Stimulated activated CD8-positive, alpha-beta memory T cell treated with anti-CD3 and anti-CD28 coated beads, Interleukin-7, amount 100 ng/mL, for 1 hour (primary cell): Measurements from ENCODE around the gene ESYT3.

Experiments
- DNase-seq, 2 donors: peaks; one replicate each; pipeline ENCODE4 v3.0.0-alpha.2; 2020; ENCODE audit warnings: low read depth in 2 of 2

The ESYT3 gene, protein sequence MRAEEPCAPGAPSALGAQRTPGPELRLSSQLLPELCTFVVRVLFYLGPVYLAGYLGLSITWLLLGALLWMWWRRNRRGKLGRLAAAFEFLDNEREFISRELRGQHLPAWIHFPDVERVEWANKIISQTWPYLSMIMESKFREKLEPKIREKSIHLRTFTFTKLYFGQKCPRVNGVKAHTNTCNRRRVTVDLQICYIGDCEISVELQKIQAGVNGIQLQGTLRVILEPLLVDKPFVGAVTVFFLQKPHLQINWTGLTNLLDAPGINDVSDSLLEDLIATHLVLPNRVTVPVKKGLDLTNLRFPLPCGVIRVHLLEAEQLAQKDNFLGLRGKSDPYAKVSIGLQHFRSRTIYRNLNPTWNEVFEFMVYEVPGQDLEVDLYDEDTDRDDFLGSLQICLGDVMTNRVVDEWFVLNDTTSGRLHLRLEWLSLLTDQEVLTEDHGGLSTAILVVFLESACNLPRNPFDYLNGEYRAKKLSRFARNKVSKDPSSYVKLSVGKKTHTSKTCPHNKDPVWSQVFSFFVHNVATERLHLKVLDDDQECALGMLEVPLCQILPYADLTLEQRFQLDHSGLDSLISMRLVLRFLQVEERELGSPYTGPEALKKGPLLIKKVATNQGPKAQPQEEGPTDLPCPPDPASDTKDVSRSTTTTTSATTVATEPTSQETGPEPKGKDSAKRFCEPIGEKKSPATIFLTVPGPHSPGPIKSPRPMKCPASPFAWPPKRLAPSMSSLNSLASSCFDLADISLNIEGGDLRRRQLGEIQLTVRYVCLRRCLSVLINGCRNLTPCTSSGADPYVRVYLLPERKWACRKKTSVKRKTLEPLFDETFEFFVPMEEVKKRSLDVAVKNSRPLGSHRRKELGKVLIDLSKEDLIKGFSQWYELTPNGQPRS

DNA sequence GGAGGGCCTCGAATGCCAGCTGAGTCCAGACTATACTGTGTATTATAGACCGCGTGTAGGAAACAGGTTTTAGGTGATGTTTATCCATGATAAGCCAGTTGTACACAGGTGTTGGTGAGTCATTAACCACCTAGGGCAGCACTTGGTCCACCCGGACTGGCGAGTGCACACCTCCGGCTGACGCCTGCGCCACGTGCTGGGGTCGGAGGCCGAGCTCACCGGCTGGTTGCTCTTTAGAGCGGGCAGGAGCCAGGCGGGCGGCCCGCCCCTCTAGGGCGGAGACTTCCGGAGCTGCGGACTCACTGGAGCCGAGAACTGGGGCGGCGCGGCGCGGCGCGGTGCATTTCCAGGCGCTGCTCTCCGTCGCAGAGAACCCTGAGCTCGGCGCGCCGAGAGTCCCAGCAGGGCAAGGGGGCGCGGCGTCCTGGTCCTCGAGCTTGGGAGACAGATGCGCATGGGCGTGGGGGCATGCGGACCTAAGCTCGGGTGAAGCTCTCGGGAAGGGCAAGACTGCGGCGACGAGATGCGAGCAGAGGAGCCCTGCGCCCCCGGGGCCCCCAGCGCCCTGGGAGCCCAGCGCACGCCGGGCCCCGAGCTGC is at the start of gene ESYT3:
ESYT3 (plus strand) TSS at position 341 of the 599 bp plus-strand sequence; CDS start at position 524, 183 bp downstream.
- no peak for DNase-seq

DNA sequence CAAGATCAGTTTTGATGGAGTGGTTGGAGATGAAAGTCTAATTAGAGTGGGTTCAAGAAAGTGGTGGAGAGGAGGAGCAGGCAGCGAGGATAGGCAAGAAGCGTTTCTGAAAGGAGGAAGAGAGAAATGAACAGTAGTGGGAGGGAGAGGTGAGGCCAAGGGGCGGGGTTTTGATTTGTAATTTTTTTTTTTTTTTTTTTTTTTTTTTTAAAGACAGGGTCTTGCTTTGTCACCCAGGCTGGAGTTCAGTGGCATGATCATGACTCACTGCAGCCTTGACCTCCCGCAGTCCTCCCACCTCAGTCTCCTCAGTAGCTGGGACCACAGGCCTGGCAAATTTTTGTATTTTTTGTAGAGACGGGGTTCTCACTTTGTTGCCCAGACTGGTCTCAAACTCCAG is 49.4 kb upstream of the ESYT3 start:
- DNase-seq = no peak

DNA sequence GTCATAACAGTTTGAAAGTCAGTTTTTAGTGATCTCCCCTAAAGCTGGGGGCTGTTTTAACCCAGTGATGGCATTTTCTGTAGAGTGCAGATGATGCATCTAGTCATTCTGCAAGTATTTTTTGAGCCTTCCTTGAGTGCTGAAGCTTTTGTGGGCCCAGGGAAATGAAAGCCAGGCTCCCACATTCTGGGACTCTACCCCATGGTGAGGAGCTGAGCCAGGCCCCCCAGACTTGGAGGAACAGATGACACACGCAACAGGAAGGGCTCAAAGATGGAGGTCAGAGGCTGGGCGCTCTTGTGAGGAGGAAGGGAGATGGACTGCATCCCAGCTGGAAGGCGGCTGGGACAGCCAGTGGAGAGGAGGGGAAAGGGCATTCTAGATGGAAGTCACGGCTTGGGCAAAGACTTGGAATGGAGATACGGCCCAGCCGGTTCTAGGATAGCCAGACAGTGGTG is 45.2 kb upstream of the ESYT3 start:
- no peak for DNase-seq

DNA sequence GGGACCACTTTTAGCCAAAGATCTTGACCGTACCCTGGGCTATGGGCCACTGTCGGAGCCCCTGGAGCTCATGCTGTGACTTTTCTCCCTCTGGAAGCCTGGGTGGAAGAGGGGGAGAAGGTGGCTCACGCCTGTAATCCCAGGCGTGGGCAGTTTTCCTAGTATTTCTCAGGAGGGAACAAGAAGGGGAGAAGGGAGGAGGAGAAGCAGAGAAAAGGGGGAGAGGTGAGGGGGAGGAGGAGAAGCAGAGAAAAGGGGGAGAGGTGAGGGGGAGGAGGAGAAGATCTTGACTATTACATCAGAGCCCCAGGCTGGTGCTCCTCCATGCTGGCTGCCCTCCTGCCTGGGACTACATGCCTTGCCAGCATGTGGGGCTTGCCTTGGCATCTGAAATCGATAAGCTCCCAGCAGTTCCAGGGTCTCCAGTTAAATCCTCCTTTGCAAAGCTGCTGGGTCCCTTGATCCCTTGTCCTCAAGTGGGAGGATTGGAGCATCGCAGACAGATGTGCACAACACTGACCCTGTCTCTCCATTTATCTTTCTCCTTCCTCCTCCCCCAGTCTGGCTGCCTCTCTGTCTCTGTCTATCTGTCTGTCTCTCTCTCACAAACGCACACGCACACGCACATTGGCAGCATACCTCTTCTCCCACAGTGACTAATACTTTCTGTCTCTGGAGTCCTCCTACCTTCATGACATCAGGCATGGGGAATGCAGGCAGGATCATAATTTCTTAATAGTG is 44.4 kb upstream of the ESYT3 start:
- no peak for DNase-seq

DNA sequence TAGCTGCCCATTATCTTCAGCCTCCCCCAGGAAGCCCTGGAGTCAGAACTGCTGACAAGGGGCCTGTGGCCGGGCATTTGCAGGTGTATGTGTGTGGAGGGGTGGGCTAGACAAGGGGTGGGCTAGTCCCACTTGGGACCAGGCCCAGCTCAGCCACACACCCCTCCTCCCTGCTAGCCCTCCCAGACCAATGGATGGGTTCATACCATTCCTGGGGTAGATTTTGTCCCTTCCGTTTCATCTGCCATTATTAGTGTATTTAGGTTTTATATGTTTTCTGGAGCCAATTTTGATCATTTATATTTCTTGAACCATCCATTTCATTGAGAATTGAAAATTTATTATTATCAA is 43.9 kb upstream of the ESYT3 start:
- no peak for DNase-seq

DNA sequence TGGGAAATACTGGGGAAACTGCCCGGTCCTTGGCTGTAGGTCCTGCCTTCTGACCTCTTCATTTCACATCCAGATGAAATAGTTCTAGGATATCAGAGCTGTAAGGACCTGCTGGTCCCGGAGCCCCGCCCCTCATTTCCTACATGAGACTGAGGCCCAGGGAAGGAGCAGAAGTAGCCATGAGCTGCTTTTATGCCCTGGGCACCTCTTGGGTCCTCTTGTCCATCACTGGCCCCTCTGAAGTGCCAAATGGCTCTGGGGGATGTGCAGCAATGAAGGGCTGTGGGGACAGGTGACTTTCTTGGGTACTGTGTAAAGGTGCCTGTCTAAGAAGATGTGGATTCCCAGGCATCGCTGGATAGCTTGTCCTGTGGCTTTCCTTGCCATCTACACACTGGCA is 40.3 kb upstream of the ESYT3 start:
- no peak for DNase-seq

DNA sequence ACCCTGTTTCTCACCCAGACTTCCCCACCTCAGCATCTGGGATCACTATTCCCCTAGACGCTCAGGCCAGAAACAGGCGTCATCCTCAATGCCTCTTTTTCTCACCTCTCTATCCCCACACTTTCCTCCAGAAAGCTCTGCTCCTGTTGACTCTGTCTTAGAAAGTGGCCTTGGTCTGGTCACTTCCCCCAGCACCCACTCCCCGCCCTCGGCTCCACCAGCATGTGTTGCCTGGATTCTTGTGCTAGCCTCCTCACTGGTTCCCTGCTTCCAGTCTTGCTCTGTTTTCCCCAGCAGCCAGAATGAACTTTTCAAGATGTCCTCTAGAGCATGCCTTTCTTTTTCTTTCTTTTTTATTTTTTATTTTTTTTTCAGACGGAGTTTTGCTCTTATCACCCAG is 39.7 kb upstream of the ESYT3 start:
- DNase-seq = no peak

DNA sequence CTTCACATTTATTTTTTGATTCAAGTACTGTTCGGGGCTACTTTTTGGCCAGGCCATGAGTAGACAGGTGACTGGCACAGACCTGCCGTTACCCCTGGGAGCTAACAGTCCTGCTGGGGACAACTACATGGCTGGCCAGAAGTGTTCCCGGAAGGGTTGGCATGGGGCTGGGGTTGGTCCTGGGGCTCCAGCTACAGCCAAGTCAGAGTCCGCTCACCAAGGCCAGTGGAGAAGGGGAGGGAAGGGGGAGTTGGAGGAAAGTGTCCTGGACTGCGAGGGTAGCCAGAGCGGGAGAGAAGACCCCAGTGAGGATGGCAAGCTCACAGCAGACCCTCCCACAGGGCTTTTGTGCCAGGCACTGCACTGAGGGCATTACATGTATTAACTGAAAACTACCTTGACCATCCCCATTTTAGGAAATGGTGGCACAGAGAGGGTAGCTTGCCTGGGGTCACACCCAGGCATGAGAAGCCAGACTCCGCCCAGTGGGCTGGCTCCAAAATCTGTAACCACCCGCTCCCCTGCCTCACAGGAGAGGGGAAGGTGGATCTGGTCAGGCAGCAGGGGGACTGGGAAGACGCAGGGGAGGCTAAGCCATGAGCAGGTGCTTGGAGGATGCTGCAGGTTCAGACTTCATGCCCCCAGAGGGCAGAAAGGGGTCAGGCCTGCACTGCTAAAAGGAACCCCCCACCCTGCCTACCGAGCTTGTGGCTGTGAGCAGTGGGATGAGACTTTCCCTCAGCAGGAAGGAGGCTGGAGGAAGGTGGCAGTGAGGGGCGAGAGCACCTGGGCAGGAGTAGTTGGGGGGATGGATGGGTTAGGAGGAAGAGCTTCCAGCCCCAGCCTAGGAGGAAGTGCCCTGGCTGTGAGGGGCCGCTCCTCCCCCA is 38.3 kb upstream of the ESYT3 start:
- no peak for DNase-seq

DNA sequence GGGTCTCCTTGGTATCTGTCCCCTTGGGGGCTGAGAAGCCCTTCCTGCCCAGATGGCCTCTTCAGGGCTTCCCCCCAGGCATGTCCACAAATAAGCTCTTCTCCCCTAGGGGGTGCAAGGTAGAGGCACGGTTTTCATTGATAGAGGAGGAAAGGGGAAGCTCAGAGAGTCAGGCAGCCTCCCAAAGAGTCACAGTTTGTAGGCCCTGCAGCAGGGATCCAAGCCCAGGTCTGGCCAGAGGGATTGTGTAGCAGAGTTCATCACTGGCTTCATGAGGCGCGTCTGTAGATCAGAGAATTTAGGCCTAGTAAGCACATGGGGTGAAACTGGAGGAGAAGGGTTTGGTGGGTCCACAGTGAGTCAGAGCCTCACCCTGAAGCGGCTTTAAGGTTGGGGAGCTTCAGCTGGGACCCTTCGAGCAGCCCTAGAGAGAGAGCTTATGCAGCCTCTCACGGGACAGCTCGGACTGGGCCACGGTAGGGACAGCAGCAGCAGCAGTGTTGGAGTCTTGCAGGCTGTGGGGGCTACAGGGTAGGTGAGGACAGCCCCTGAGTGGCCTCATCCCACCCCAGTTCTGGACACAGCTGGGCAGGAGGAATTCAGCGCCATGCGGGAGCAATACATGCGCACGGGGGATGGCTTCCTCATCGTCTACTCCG is 37.5 kb upstream of the ESYT3 start:
- no peak for DNase-seq

DNA sequence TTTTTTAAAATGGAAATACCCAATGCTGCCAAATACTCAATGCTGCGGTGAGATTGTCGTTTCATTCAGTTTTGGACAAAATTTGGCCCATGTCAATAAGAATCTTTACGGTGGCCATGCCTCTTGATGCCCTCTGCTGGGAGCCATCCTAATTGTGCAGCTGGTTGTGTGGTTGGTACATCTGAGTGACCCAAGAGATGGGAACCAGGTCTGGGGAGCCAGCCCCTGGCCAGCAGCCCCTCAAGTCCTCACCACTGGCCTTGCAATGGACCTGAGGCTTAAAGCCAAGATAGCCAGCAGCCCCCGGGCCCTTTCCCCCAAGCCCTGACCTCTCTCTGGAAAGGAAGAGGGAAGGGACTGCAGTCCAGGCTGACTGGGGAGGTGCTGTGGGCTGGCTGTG is 36.4 kb upstream of the ESYT3 start:
- no peak for DNase-seq

DNA sequence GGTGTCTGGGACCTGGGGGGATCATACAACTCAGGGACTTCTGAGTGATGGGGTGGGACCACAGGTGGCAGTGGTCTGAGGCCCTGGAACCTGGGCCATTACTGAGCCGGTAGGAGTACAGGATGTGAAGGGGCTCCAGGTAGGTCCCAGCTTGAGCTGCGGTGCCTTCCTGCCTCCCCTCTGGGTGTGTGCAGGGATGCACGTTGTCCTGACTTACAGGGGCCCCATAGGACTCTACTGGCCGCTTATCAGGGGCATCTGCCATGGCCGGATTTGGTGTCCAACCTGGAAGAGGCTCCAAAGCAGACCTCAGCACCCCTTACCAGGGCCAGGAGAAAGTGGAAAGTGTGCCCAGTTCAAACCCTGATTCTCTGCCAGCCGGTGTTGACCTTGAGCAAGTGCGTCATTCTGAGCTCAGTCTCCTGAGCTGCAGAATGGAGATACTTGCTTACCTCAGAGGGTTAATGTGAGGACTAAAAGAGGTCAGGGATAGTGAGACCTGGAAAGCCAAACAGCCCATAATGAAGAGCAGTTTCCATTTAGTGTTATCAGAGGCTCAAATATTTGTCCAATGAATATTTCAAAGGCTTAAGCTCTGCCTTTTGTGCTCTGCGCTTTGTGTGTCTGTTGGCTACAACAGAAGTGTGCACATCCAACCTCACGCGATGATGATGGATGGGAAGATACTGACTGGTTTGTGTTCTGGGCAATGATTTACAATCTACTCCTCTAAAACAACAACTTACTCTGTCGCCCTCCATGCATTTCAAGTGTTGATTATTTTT is 35.4 kb upstream of the ESYT3 start:
- DNase-seq = no peak

DNA sequence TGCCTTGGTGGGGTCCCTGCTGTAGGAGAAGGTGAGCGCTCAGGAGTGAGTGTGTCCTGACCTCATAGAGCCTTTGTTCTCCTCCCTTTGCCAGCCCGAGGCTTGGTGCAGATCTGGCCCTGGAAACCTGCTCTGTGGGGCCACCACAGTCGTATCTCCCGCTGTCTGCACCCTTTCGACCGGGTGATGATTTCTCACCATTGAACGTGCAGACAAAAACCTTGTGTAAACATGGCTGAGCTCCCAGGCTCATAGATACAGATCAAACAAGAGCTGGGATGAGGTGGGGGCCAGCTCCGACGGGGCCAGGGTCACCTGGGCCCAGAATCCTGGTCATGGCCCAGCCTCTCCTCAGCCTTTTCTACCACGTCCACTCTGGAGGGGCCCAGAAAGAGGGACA is 34.6 kb upstream of the ESYT3 start:
- DNase-seq = no peak

DNA sequence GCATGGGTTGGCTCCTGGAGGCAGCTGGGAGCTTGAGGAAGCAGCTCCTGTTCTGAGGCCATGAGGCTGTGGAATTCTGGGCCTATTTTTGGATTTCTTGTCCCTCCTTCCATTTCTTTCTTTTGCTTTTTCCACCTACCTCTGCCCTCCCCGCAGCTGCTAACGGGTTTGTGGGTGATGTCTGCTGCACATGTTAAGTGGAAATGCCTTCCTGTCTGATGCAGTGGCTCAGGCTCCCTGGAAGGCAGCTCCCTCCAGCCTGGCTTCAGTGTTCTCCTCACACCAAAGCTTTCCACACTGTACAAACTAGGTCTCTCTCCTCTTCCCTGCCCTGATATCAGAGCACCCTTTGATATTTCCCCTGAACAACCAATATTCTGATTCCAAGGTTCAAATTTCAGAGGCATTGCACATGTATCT is 33.8 kb upstream of the ESYT3 start:
- no peak for DNase-seq

DNA sequence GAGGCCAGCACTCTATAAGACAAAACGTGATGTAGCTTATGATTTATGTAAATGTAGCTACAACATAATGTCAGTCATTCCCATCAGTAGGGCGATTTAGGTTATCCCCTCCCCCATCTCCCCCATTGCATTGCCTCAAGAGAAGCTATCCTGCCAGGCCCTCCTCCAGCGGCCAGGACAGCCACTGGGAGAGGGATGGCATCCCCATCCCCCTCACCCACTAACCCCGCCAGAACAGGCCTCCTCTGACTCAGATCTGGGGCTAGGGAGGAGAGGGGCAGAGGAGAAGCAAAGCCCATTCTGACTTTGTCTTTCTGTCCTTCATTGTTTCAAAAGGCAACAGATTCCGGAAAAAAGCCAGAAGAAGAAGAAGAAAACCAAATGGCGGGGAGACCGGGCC is 32.6 kb upstream of the ESYT3 start:
- DNase-seq = no peak

DNA sequence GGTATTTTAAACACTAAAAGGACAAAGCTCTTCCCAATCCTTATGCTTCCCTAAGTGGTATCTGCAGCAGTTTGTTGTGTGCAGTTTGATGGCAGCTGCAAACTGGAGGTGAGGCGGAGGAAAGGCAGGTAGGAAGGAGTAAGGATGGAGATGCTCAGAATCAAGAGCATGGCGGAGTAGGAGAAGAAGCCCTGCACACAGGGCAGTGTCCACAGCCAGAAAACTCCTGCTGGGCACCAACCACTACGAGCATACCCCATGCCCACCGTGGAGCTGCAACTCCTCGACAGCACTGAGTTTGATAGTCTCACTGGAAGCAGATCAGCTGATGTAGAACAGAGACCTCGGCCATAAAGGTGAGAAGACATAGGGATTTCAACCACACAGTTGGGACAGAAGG is 30.3 kb upstream of the ESYT3 start:
- DNase-seq = no peak

DNA sequence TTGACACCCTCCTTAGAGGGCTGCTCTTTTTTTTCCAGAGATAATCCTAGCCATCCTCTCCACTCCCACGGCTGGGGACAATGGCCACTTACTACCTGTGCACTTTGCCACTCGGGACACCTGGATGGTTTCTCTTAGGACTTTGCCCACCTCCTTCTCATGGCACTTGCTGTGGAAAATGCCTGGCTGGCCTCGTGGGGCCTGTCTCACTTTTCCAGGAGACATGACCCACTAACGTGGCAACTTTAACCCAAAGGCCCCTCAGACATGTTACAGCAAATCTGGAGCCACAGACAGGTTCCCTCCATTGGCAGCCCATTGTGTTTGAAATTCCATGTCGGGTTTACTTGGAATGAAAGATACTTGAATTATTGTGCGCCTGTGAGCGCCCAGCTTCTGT is 29.4 kb upstream of the ESYT3 start:
- DNase-seq = no peak

DNA sequence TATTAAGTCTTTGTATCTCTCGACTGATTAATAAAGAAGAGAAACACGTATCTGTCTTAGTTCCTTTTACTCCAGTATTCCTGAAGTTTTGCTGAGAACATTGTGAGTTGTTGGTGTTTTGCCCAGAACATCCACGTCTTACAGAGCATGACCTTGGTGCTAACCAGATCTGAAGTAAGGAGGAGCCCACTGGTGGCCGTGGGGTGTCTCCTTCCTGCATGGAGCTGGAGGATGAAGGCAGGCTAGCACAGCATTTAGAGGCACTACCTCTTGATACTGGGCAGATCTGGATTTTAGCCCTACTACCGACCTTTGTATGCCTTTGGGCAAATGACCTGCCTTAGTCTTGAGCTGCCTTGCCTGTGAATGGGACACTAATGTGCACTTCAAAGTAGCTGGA is 28.9 kb upstream of the ESYT3 start:
- no peak for DNase-seq

DNA sequence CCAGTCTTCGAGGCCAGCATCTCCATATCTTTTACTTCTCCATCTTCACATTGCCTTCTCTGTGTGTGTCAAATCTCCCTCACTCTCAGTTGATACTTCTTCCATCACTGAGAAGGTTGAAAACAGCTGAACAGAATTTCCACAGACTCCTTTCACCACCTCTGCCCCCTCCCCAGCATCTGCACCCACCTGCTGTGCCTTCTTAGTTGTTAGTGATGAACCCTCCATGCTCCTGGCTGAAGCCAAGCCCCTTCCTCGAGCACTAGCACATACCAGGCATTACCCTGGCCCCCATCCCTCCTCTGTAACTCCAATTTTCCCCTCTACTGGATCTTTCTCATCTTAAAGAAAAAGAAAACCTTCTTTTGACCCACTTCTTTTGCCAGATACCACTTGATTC is 27.8 kb upstream of the ESYT3 start:
- no peak for DNase-seq

DNA sequence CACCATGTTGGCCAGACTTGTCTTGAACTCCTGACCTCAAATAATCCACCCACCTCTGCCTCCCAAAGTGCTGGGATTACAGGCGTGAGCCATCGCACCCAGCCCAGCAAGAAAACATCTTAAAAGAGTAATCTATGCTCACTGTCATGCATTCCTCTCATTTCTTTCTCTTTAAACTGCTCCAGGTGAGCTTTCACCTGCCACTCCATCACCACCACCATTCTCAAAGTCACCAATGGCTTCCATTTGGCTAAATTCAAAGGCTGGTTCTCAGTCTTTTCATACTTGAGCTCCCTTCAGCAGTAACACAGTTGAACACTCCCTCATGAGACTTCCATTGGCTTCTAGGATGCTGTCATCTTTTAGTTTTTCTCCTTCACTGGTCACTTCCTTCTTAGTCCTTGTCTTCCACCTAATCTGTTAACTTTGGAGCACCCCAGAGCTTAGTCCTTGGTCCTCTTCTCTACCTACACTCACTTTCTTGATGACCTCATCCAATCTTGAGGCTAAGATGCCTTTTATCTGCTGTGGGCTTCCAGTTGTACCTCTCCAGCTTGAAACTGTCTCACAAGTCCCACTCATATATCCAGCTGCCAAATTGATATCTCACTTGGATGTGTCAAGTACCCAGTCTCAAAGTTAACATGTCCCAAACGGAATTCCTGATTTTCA is 27.0 kb upstream of the ESYT3 start:
- DNase-seq = no peak
